ENCODE data around the gene TICAM2.

GRCh38 chr5:115553082-115553481 is 49.2 kb downstream of the TICAM2 start:
- TF ChIP-seq CTCF (tag by site-specific recombination; IDR thresholded peaks at IDR 0.05): no peak
- no peak for TF ChIP-seq ZNF561 (tag by site-specific recombination; IDR thresholded peaks at IDR 0.05; ENCODE audit: borderline replicate concordance)
- TF ChIP-seq ZSCAN4 (tag by site-specific recombination; IDR thresholded peaks at IDR 0.05): no peak
- TF ChIP-seq ZBTB49 (tag by site-specific recombination; IDR thresholded peaks at IDR 0.05; ENCODE audit: low read depth): no peak
- no peak for TF ChIP-seq ZBTB26 (tag by site-specific recombination; optimal IDR thresholded peaks at IDR 0.05)
- TF ChIP-seq ZNF239 (tag by site-specific recombination; IDR thresholded peaks at IDR 0.05): no peak
- TF ChIP-seq ZNF76 (tag by site-specific recombination; IDR thresholded peaks at IDR 0.05; ENCODE audit: borderline replicate concordance, low read depth): no peak
- TF ChIP-seq ATF2 (tag by site-specific recombination; IDR thresholded peaks at IDR 0.05; ENCODE audit: low read depth): no peak
- TF ChIP-seq ZNF416 (tag by site-specific recombination; IDR thresholded peaks at IDR 0.05): no peak
- no peak for TF ChIP-seq ZNF214 (tag by site-specific recombination; IDR thresholded peaks at IDR 0.05; ENCODE audit: borderline replicate concordance)
- no peak for TF ChIP-seq ZNF26 (tag by site-specific recombination; IDR thresholded peaks at IDR 0.05)

Measured in HEK293 (cell line).